HG02678 (cell line): Measurements from ENCODE around the gene BHLHA9.

ENCODE experiments used
- ATAC-seq: cut with Tn5 transposase; IDR thresholded peaks from one replicate; pipeline ENCODE4 v1.9.1; 2021; ENCODE audit warnings: mild to moderate bottlenecking, moderate library complexity; ENCODE audit not compliant: unreplicated experiment

Gene BHLHA9

GRCh38 chr17:1251866-1252608 is 18.2 kb upstream of the BHLHA9 start:
- no peak for ATAC-seq

GRCh38 chr17:1255041-1255440 is 15.2 kb upstream of the BHLHA9 start:
- ATAC-seq, result no peak

GRCh38 chr17:1256699-1257098 is 13.5 kb upstream of the BHLHA9 start:
- no peak for ATAC-seq

GRCh38 chr17:1260086-1260769 is 10.0 kb upstream of the BHLHA9 start:
- ATAC-seq, result no peak

- no peak for ATAC-seq
Measured at GRCh38 chr17:1260770-1261161, 9.5 kb upstream of the BHLHA9 start.

- ATAC-seq, result no peak
Measured at GRCh38 chr17:1264196-1264595, 6.0 kb upstream of the BHLHA9 start.

GRCh38 chr17:1267471-1267943 is 2.7 kb upstream of the BHLHA9 start:
- no peak for ATAC-seq

- no peak for ATAC-seq
Measured at GRCh38 chr17:1271030-1271423, 783 bp downstream of the BHLHA9 start.

GRCh38 chr17:1271441-1271840 is 1.2 kb downstream of the BHLHA9 start:
- no peak for ATAC-seq

GRCh38 chr17:1272701-1273100 is 2.5 kb downstream of the BHLHA9 start:
- ATAC-seq, result no peak

- no peak for ATAC-seq
Measured at GRCh38 chr17:1273492-1274244, 3.4 kb downstream of the BHLHA9 start.

GRCh38 chr17:1274245-1274608 is 4.0 kb downstream of the BHLHA9 start:
- ATAC-seq, result no peak

- ATAC-seq, result no peak
Measured at GRCh38 chr17:1275205-1275961, 5.1 kb downstream of the BHLHA9 start.

GRCh38 chr17:1275962-1276736 is 5.9 kb downstream of the BHLHA9 start:
- ATAC-seq, result no peak

GRCh38 chr17:1280652-1281051 is 10.4 kb downstream of the BHLHA9 start:
- no peak for ATAC-seq

- no peak for ATAC-seq
Measured at GRCh38 chr17:1286379-1287106, 16.3 kb downstream of the BHLHA9 start.

- no peak for ATAC-seq
Measured at GRCh38 chr17:1289695-1290094, 19.5 kb downstream of the BHLHA9 start.

- ATAC-seq, result no peak
Measured at GRCh38 chr17:1290676-1291075, 20.4 kb downstream of the BHLHA9 start.

GRCh38 chr17:1294157-1294717 is 24.0 kb downstream of the BHLHA9 start:
- ATAC-seq, result no peak
